GM15510 (cell line): Measurements from ENCODE around the gene NUDT15.

Source experiments
- POLR2A ChIP-seq: IDR thresholded peaks from 3 replicates; pipeline ENCODE4 v1.6.1; 2011; ENCODE audit warnings: borderline replicate concordance; ENCODE audit not compliant: insufficient read length; ENCODE audit errors: extremely low read depth

NUDT15 gene

GRCh38 chr13:48019796-48020195, 17.7 kb upstream of the NUDT15 start:
- no peak for TF ChIP-seq POLR2A

GRCh38 chr13:48028066-48028465, 9.5 kb upstream of the NUDT15 start:
- TF ChIP-seq POLR2A: no peak

- no peak for TF ChIP-seq POLR2A
These were observed 7.7 kb upstream of the NUDT15 start for GRCh38 chr13:48029859-48030258.

- no peak for TF ChIP-seq POLR2A
These were observed 1.2 kb downstream of the NUDT15 start for GRCh38 chr13:48038761-48039160.

GRCh38 chr13:48040049-48040448, 2.5 kb downstream of the NUDT15 start:
- no peak for TF ChIP-seq POLR2A

- TF ChIP-seq POLR2A: no peak
These were observed 3.4 kb downstream of the NUDT15 start for GRCh38 chr13:48040896-48041295.

GRCh38 chr13:48042894-48043293, 5.4 kb downstream of the NUDT15 start:
- no peak for TF ChIP-seq POLR2A

GRCh38 chr13:48043789-48044503, 6.4 kb downstream of the NUDT15 start:
- no peak for TF ChIP-seq POLR2A

GRCh38 chr13:48050550-48050949, 13.0 kb downstream of the NUDT15 start:
- TF ChIP-seq POLR2A: no peak

- no peak for TF ChIP-seq POLR2A
These were observed 17.1 kb downstream of the NUDT15 start for GRCh38 chr13:48054601-48055000.

- TF ChIP-seq POLR2A: no peak
These were observed 18.2 kb downstream of the NUDT15 start for GRCh38 chr13:48055712-48056111.

GRCh38 chr13:48066310-48066989, 28.9 kb downstream of the NUDT15 start:
- no peak for TF ChIP-seq POLR2A

- TF ChIP-seq POLR2A: no peak
These were observed 30.5 kb downstream of the NUDT15 start for GRCh38 chr13:48068036-48068435.

- TF ChIP-seq POLR2A: no peak
These were observed 31.4 kb downstream of the NUDT15 start for GRCh38 chr13:48068952-48069351.

- no peak for TF ChIP-seq POLR2A
These were observed 32.0 kb downstream of the NUDT15 start for GRCh38 chr13:48069573-48069972.

GRCh38 chr13:48070942-48071341, 33.4 kb downstream of the NUDT15 start:
- TF ChIP-seq POLR2A: no peak
